Smooth muscle cell (in vitro differentiated cells): ENCODE results near the gene ATG3. TPM values are rescaled to one million over a fixed set of nuclear protein-coding genes. Genes with fewer than 3 reads are reported as not detected.
"Not testable (repeated sequence)": the region's sequence is repeated elsewhere in the genome, so short reads cannot be mapped to it uniquely, and the experiment has no call there.

Experiments used
- DNase-seq: peaks from one replicate; lab custom pipeline; 2025; ENCODE audit not compliant: unreplicated experiment; lab: John Stamatoyannopoulos, UW
- H2AFZ ChIP-seq: fragments of 200-600 bp; sonication (generic); 2 replicates; pipeline ENCODE4 v1.6.0; 2016; ENCODE audit warnings: antibody characterized with exemption, low read depth, mild to moderate bottlenecking
- H3F3A ChIP-seq: fragments of 200-600 bp; sonication (generic); 2 replicates; pipeline ENCODE4 v1.6.0; 2017; ENCODE audit warnings: antibody characterized with exemption, low read depth
- H3K27ac ChIP-seq: fragments of 200-600 bp; sonication (generic); 2 replicates; pipeline ENCODE4 v1.5.1; 2016; ENCODE audit warnings: low read depth, mild to moderate bottlenecking
- H3K27me3 ChIP-seq: fragments of 200-600 bp; sonication (generic); 2 replicates; pipeline ENCODE4 v1.6.1; 2016; ENCODE audit warnings: low read depth, mild to moderate bottlenecking
- H3K36me3 ChIP-seq: fragments of 200-600 bp; sonication (generic); 2 replicates; pipeline ENCODE4 v1.5.1; 2016; ENCODE audit warnings: low read depth
- H3K4me1 ChIP-seq: fragments of 200-600 bp; sonication (generic); 2 replicates; pipeline ENCODE4 v1.5.1; 2016; ENCODE audit warnings: low read depth
- H3K4me2 ChIP-seq: fragments of 200-600 bp; sonication (generic); 2 replicates; pipeline ENCODE4 v1.6.0; 2016; ENCODE audit warnings: mild to moderate bottlenecking
- H3K4me3 ChIP-seq: fragments of 200-600 bp; sonication (generic); 2 replicates; pipeline ENCODE4 v1.5.1; 2016; ENCODE audit warnings: mild to moderate bottlenecking
- H3K79me2 ChIP-seq: fragments of 200-600 bp; sonication (generic); 2 replicates; pipeline ENCODE4 v1.6.0; 2016; ENCODE audit warnings: low read depth, mild to moderate bottlenecking
- H3K9ac ChIP-seq: fragments of 200-600 bp; sonication (generic); 2 replicates; pipeline ENCODE4 v1.6.0; 2016; ENCODE audit warnings: low read depth
- H3K9me3 ChIP-seq: fragments of 200-600 bp; sonication (generic); replicated peaks from 2 replicates; pipeline ENCODE4 v1.5.1; 2016; ENCODE audit warnings: low read depth
- H4K20me1 ChIP-seq: fragments of 200-600 bp; sonication (generic); 2 replicates; pipeline ENCODE4 v1.6.0; 2016; ENCODE audit warnings: low read depth
- CTCF ChIP-seq: fragments of 200-600 bp; sonication (generic); IDR thresholded peaks from 2 replicates; pipeline ENCODE4 v1.5.1; 2017; ENCODE audit warnings: borderline replicate concordance, mild to moderate bottlenecking, antibody characterized with exemption; ENCODE audit not compliant: insufficient read depth, poor library complexity, severe bottlenecking
- WGBS: methylation state at CpG from one replicate; pipeline ENCODE4 v1.1.7; 2016; ENCODE audit warnings: low lambda C conversion rate; 5-methylcytosine and 5-hydroxymethylcytosine counted together
- polyA plus RNA-seq: library from polyadenylated mRNA; unstranded; fragments of >200 nt; fragmentation: Nextera tagmentation; extraction: Ambion mirVana; gene quantifications from 2 replicates; pipeline ENCODE4 v1.2.1, GENCODE V29; 2016
- total RNA-seq: library from RNA; depleted of rRNA; stranded (reverse); fragments of >200 nt; gene quantifications from 2 replicates; pipeline ENCODE4 v1.2.3, GENCODE V29; 2014

ATG3 gene
- total and polyA plus RNA-seq, 2 experiments from 2014 or later: 35.7 to 57.8 TPM

GRCh38 chr3:112564940-112565305, 3.2 kb upstream of the ATG3 start:
- TF ChIP-seq CTCF: no peak
- no peaks in the 10 kb centered on the region for H4K20me1 ChIP-seq
- H2AFZ ChIP-seq: no peak overlapping the region
- H3K27ac ChIP-seq: no peak overlapping the region
- no peaks in the 10 kb centered on the region for H3K9me3 ChIP-seq
- H3F3A ChIP-seq: no peaks in the 10 kb centered on the region
- no peak for DNase-seq
- H3K4me2 ChIP-seq: no peak overlapping the region
- H3K36me3 ChIP-seq: no peaks in the 10 kb centered on the region
- H3K4me1 ChIP-seq: peaks cover 17% of the 10 kb centered on the region
- no peaks in the 10 kb centered on the region for H3K27me3 ChIP-seq
- peaks cover 14% of the 10 kb centered on the region for H3K79me2 ChIP-seq
- no peak overlapping the region for H3K4me3 ChIP-seq
- no peak overlapping the region for H3K9ac ChIP-seq

GRCh38 chr3:112564247-112564939, 2.6 kb upstream of the ATG3 start:
- not testable (repeated sequence) for H3K36me3 ChIP-seq, H3K27ac ChIP-seq, H3F3A ChIP-seq, H2AFZ ChIP-seq, DNase-seq, H3K9ac ChIP-seq, H3K9me3 ChIP-seq, H3K4me3 ChIP-seq, H4K20me1 ChIP-seq, H3K4me2 ChIP-seq, H3K27me3 ChIP-seq
- Histone ChIP-seq H3K79me2 (peaks cover 20% of the 10 kb centered on the region), H3K4me1 (peaks cover 22% of the 10 kb centered on the region)
- 43% methylated on average over 15 of the region's 15 CpGs for WGBS

- Histone ChIP-seq H3K9ac (peak overlapping the region; percentile 88), H3K4me2 (peak overlapping the region; percentile 95), H3K9me3 (no peaks in the 10 kb centered on the region), H3K79me2 (peaks cover 46% of the 10 kb centered on the region), H3K4me3 (peak overlapping the region; percentile 78), H3K27ac (peak overlapping the region; percentile 94), H3K27me3 (no peaks in the 10 kb centered on the region), H3K36me3 (no peaks in the 10 kb centered on the region), H4K20me1 (no peaks in the 10 kb centered on the region), H3F3A (no peaks in the 10 kb centered on the region), H3K4me1 (peaks cover 25% of the 10 kb centered on the region), H2AFZ (peak overlapping the region; percentile 88)
- DNase-seq: peak; percentile 80
- 0% methylated on average over 12 of the region's 29 CpGs for WGBS
- no peak for TF ChIP-seq CTCF
Measured at GRCh38 chr3:112561484-112561733, 353 bp downstream of the ATG3 start.

- H3K9me3 ChIP-seq: no peaks in the 10 kb centered on the region
- peaks cover 25% of the 10 kb centered on the region for H3K4me1 ChIP-seq
- no peaks in the 10 kb centered on the region for H4K20me1 ChIP-seq
- DNase-seq: no peak
- peak overlapping the region; percentile 78 for H3K4me3 ChIP-seq
- H2AFZ ChIP-seq: peak overlapping the region; percentile 88
- peak overlapping the region; percentile 95 for H3K4me2 ChIP-seq
- TF ChIP-seq CTCF: no peak
- H3K79me2 ChIP-seq: peaks cover 46% of the 10 kb centered on the region
- no peaks in the 10 kb centered on the region for H3F3A ChIP-seq
- peak overlapping the region; percentile 94 for H3K27ac ChIP-seq
- H3K9ac ChIP-seq: peak overlapping the region; percentile 88
- no peaks in the 10 kb centered on the region for H3K27me3 ChIP-seq
- under 1% methylated on average over 29 of the region's 29 CpGs for WGBS
- no peaks in the 10 kb centered on the region for H3K36me3 ChIP-seq
Measured at GRCh38 chr3:112560721-112561483, 860 bp downstream of the ATG3 start.
